HCT116 (cell line): ENCODE results near the gene HAPLN3.

Experiments
- CTCF ChIP-seq, 3 experiments: fragments of 200-600 bp in 1 of 3; sonication (generic) in 1 of 3; IDR thresholded peaks in 2 of 3; conservative IDR thresholded peaks in 1 of 3; 2 replicates each; pipeline ENCODE4 v1.5.1; 2012 to 2017; ENCODE audit warnings: low read depth in 2 of 3, low read length in 2 of 3, antibody characterized with exemption in 1 of 3, borderline replicate concordance in 1 of 3, control low read depth in 1 of 3, mild to moderate bottlenecking in 1 of 3, mixed read lengths in 1 of 3, mixed run types in 1 of 3, moderate library complexity in 1 of 3; ENCODE audit not compliant: insufficient read depth in 1 of 3
- EZH2 ChIP-seq: fragments of 200-600 bp; sonication (generic); IDR thresholded peaks from 2 replicates; pipeline ENCODE4 v1.6.1; 2017; ENCODE audit warnings: antibody characterized with exemption, mixed run types
- EZH2phosphoT487 ChIP-seq: fragments of 200-600 bp; IDR thresholded peaks from 2 replicates; pipeline ENCODE4 v1.6.1; 2018; ENCODE audit warnings: antibody characterized with exemption, borderline replicate concordance
- MAX ChIP-seq: IDR thresholded peaks from 2 replicates; pipeline ENCODE4 v1.6.1; 2012
- POLR2A ChIP-seq: IDR thresholded peaks from 2 replicates; pipeline ENCODE4 v1.7.0; 2011; ENCODE audit warnings: borderline replicate concordance; ENCODE audit not compliant: insufficient read depth, insufficient read length; ENCODE audit errors: extremely low read depth
- SP1 ChIP-seq: IDR thresholded peaks from 2 replicates; pipeline ENCODE4 v1.6.1; 2012; ENCODE audit warnings: low read depth

GRCh38 chr15:88852476-88852875 is 42.9 kb downstream of the HAPLN3 start:
- TF ChIP-seq CTCF (IDR thresholded peaks at IDR 0.05 in 2 of 3, conservative IDR thresholded peaks at IDR 0.05 in 1 of 3; ENCODE audit: borderline replicate concordance in 1 of 3, insufficient read depth in 1 of 3, low read depth in 2 of 3, low read length in 2 of 3) (no peak), POLR2A (no peak), SP1 (no peak), EZH2 (no peak), MAX (no peak), EZH2phosphoT487 (no peak)
